Posterior cingulate gyrus (tissue), 11 donors: ENCODE results near the gene ASIC3.
"Not testable (repeated sequence)": the region's sequence is repeated elsewhere in the genome, so short reads cannot be mapped to it uniquely, and the experiment has no call there.

Source experiments
- DNase-seq, 10 donors: peaks; one replicate each; pipeline versions ENCODE4 v3.0.0 to v3.0.0-alpha.2; 2020 to 2021; ENCODE audit warnings: mixed read lengths in 3 of 10
- intact Hi-C: fragments of 100-400 bp; cut with DNase I; formaldehyde crosslinking; loops from one replicate; pipeline ENCODE4 v1.15.1; 2023

The ASIC3 gene

DNA sequence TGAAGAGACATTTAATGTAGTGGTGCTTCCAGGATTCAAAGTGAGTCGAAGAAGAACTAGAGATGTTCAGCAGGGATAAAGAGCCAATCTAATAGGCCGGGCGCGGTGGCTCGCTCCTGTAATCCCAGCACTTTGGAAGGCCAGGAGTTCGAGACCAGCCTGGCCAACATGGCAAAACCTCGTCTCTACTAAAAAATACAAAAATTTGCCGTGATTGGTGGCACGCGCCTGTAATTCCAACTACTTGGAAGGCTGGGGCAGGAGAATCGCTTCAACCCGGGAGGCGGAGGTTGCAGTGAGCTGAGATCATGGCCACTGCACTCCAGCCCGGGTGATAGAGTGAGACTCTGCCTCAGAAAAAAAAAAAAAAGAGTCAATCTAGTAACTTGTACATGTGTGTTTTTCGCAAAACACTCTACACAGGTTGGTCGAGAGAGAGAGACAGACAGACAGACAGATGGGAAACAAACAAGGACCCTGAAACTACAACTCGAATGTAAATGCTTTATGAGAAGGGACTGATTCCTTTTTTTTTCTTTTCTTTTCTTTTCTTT is 19.3 kb upstream of the ASIC3 start:
- intact Hi-C loops = loop anchor here (1.0 to 2.0 kb wide), 2 partner anchors 29 to 58 kb away; partner anchors contain the start of gene AGAP3
- DNase-seq = no peak

DNA sequence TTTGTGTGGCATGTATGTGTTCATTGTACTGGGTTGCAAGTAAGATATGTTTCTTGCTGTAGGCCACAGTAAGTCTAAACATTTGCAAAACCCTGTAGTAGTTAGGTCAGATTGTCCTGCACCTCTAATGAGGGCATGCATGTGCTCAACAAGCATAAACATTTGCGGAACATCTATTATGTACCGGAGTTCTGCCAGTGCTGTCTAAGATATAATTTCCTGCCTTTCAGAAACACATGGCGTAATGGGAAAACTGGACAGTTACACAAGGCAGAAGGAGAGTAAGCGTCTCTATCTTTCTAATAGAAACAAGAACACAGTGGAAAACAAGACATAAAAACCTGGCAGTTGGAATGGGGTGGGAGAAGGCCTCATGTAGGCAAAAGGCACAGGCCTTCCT is 17.3 kb upstream of the ASIC3 start:
- intact Hi-C loops = no loop called here
- no peak for DNase-seq

DNA sequence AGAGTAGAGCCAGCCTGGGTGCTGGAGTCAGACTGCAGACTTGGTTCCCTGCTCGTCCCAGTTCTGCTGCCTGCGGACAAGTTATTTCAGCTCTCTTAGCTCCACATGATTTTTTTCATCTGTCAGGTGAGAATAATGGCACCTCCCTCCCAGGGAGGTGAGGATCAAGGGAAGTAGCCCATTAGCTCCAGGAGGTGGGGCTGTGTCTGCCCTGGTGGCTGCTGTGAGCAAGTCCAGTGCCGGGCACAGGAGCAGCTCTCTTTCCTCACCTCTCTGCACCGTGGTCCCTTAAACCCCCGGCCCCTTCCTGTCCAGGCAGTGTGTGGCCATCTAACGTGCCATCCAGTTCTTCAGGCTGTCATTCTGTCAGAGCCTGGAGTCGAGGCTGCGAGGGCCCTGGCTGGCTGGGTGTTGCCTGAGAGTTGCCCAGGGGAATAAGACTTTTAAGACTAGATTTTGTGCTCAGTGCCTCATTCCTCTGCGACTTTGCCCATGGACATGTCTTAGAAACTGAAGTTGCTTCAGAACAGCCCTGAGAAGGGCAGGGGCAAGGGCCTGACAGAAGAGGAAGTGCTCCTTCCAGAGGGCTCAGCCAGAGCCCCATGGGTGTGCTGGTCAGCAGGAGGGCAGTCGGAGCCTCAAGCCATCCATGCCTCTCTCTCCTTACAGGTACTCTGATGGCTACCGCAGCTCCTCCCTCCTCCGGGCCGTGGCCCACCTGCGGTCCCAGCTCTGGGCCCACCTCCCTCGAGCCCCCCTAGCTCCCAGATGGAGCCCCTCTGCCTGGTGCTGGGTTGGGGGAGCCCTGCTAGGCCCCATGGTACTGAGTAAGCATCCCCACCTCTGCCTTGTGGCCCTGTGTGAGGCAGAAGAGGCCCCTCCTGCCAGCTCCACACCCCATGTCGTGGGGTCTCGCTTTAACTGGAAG is 15.1 kb upstream of the ASIC3 start:
- intact Hi-C loops = no loop called here
- no peak for DNase-seq

DNA sequence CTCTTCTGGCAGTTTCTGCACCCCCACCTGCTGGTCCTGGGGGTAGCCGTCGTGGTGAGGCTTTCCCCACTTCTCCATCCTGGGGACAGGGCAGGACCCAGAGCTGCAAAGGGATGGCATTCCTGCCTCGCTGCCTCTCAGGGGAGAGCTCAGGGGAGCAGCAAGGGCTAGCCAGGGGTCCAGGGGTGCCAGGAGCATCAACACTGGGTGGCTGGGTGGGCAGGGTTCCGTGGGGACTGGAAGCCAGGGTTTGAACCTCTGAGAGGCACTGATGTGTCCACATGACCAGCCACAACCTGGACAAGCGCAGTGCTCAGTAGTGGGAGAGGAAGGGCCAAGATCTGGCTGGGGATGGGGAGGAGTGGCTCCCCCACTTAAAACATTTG is 14.5 kb upstream of the ASIC3 start:
- DNase-seq = no peak
- intact Hi-C loops = no loop called here

- peak in 1 of 10 donors; percentile 82 for DNase-seq
- intact Hi-C loops = no loop called here
Observed at GRCh38 chr7:151034312-151035025, 13.9 kb upstream of the ASIC3 start.

DNA sequence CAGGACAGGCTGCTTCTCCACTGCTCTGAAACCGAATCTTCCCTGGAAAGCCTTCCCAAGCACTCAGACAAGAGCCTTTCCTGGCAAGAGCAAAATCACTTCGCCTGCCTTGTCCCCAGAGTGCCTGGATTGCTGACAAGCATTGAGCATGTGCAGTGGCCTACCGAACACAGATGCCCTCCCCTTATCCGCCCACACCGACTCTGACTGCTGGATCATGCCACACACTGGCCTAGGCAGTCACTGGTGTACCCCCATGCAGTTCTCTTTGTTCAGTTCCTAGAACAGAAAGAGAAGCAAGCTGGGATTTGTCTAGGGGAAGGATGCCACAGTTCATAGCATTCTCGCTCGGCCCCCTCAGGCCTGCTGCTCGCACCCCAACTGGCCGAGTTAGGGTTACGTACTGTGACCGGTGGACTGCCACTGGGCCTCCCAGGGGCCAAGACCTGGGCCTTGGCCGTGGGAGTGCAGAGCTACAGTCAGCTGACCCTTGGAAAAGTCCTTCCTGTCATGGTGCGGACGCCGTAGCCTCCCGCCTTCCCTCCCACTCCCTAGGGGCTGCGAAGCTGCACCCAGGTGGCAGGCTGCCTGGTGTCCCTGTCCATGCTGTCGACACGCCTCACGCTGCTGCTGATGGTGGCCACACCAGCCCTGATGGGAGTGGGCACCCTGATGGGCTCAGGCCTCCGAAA is 13.2 kb upstream of the ASIC3 start:
- intact Hi-C loops = no loop called here
- peak in 4 of 10 donors; percentile 33 to 90 (median 69) for DNase-seq

GRCh38 chr7:151035902-151036301 is 12.4 kb upstream of the ASIC3 start:
- DNase-seq = peak in 1 of 10 donors; percentile 70
- intact Hi-C loops = no loop called here

GRCh38 chr7:151038951-151039849 is 9.1 kb upstream of the ASIC3 start:
- DNase-seq = peak in 1 of 10 donors; percentile 81
- intact Hi-C loops = no loop called here

DNA sequence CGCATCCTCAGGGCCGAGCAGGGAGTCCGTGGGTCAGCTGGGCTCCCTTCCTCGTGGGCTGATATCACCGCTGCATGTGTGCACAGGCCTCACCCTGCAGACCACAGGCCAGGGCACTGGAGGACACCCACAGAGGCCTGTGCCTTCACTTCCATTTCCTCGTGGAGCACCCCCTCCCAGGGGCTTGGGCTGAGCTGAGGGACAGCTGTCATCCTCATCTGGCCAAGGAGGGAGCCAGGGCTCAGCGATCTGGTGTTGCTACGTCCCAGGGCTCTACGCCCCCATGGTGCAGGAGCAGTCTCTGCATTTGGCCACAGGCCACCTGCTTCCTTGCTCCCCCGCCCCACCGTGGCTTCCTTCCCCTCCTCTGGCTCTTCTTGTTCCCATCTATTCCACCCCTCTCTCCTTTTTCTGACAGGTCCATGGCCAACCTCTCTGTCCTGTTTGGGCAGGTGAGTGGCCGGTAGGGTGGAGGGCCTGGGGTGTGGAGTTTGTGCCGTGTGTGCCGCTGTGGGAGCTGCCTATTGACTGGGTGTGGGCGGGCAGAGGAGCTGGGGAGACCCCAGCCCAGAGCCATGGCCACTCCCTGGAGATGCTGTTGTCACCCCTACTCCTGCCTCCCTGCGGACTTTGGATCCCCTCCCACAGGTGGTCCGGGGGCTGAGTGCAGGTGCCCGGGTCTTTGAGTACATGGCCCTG is 8.3 kb upstream of the ASIC3 start:
- DNase-seq = no peak
- intact Hi-C loops = no loop called here

DNA sequence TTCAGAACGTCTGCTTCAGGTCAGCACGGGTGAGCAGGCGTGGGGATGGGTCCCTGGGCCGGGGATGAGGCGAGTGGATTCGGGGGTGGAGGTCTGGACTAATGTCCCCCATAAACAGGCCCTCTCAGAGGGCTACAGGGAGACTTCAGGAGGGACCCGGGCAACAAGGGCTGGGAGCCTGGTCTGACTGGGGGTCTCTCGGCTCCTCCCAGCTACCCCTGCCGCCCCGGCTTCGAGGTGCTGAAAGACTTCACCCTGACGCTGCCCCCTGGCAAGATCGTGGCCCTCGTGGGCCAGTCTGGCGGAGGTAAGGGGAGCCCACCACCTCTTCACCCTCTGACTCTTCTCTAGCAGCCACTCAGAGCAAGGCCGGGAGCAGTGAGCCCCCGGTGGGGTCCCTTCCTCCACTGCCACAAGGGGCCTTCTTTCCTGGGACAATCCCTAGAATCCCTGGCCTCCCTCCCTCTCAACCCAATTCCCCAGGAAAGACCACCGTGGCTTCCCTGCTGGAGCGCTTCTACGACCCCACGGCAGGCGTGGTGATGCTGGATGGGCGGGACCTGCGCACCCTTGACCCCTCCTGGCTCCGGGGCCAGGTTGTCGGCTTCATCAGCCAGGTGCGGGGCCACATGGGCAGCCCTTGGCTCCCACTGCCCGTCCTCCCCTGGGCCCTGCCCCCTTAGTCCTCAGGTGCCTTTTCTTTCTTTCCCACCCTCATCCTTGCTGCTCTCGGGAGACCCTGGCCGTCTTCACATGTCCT is 7.5 kb upstream of the ASIC3 start:
- no peak for DNase-seq

GRCh38 chr7:151043449-151043848 is 4.9 kb upstream of the ASIC3 start:
- intact Hi-C loops = not testable (repeated sequence)

More for the DNA sequence above, 7.5 kb upstream of the ASIC3 start:
- intact Hi-C loops = no loop called here

DNA sequence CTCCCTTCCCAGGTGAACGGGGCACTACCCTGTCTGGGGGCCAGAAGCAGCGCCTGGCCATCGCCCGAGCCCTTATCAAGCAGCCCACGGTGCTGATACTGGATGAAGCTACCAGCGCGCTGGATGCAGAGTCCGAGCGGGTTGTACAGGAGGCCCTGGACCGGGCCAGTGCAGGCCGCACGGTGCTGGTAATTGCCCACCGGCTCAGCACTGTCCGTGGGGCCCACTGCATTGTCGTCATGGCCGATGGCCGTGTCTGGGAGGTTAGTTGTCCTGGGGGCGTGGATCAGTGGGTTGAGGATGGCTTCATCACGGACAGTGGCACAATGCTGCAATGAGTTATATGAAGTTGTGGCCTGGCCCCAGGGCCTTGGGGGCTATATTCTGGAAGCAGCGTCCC is 4.4 kb upstream of the ASIC3 start:
- intact Hi-C loops = no loop called here

More at GRCh38 chr7:151043449-151043848, 4.9 kb upstream of the ASIC3 start:
- not testable (repeated sequence) for DNase-seq

DNA sequence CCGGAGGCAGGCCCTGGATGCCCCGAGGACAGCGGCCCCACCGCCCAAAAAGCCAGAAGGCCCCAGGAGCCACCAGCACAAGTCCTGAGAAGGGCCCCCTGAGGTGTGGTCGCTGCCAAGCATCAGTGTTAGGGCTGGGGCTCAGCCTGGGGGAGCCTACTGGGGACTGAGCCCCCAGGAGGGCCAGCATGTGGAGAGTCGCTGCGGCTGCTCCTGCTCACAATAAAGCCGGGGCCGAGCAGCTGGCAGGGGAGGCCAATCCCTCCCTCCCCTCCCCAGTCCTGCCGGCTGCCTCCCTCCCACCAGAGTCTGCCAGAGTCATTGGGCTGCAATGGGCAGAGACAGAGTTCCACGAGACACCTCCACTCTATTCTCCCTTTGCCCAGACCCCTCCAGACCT is 3.1 kb upstream of the ASIC3 start:
- no peak for DNase-seq
- intact Hi-C loops = no loop called here

More for the DNA sequence above, 4.4 kb upstream of the ASIC3 start:
- DNase-seq = peak in 1 of 10 donors; percentile 59

GRCh38 chr7:151045967-151046366 is 2.4 kb upstream of the ASIC3 start:
- intact Hi-C loops = no loop called here
- peak in 2 of 10 donors; percentile 68 to 69 for DNase-seq

DNA sequence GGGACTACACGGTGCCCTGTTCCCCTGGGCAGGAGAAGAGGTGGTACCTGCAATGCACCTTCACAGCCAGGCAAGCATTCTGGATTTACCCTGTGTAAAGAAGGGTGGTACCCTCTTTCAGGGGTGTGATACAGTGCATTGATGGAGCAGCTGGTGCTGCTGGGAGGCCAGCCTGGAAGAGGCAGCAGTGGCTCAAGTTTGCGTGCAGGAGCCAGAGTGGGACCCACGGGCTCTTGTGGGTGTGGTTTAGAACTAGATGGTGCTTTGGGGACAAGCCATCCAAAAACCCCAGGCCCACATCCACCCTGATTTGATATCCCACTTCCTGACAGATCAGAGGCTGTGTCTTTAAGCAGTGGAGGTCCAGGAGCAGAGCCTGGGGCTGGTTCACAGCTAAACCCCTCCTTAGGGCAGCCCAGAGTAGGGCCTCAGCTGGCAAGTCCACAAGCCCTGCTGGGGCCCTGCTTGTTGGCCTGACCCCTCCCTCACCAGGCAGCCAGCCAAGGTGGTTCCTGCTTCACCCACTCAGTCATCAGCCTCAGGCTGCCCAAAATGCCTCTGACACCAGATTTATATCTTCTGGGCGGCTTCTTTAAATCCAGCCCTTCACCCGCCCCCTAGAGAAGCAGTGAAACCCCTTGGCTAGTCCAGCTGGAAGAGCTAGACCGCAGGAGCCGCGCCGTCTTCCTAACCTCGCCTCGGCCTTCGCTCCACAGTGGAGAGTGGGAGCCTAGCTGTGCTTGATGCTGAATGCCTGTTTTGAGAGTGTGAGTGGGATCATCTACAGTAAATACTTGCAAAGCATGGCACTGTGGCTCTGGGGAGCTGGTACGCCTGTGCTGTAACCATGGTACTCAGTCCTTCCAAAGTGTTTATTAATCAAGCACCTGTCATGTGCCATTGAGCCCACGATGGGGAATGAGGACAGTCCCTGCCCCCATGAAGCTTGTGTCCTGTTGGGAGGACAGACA is 1.4 kb upstream of the ASIC3 start:
- intact Hi-C loops = no loop called here
- peak in 3 of 10 donors; percentile 62 to 84 (median 75) for DNase-seq

DNA sequence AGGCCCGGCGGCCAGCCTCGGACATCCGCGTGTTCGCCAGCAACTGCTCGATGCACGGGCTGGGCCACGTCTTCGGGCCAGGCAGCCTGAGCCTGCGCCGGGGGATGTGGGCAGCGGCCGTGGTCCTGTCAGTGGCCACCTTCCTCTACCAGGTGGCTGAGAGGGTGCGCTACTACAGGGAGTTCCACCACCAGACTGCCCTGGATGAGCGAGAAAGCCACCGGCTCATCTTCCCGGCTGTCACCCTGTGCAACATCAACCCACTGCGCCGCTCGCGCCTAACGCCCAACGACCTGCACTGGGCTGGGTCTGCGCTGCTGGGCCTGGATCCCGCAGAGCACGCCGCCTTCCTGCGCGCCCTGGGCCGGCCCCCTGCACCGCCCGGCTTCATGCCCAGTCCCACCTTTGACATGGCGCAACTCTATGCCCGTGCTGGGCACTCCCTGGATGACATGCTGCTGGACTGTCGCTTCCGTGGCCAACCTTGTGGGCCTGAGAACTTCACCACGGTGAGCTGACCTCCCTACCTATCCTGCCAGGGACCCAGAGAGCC is 656 bp downstream of the ASIC3 start:
- peak in 2 of 10 donors; percentile 68 to 74 for DNase-seq
- intact Hi-C loops = no loop called here

- intact Hi-C loops = no loop called here
- peak in 9 of 10 donors; percentile 31 to 95 (median 60) for DNase-seq
Observed at GRCh38 chr7:151051108-151051507, 2.8 kb downstream of the ASIC3 start.
